Fibroblast of mammary gland (primary cell): ENCODE measurements around the gene PLCH1.

Source experiments
- DNase-seq: peaks from one replicate; pipeline ENCODE4 v3.0.0-alpha.2; 2010; ENCODE audit warnings: low read depth
- H3K4me3 ChIP-seq: 2 replicates; pipeline ENCODE4 v1.5.1; 2011; ENCODE audit warnings: low read depth, mild to moderate bottlenecking, low read length, moderate library complexity; ENCODE audit not compliant: control insufficient read depth
- TF ChIP-seq, protein P1 (sequence below): conservative IDR thresholded peaks from 2 replicates; pipeline ENCODE4 v1.5.1; 2011; ENCODE audit warnings: low read depth, low read length, inconsistent platforms; ENCODE audit not compliant: control insufficient read depth, insufficient read depth

Gene PLCH1

DNA sequence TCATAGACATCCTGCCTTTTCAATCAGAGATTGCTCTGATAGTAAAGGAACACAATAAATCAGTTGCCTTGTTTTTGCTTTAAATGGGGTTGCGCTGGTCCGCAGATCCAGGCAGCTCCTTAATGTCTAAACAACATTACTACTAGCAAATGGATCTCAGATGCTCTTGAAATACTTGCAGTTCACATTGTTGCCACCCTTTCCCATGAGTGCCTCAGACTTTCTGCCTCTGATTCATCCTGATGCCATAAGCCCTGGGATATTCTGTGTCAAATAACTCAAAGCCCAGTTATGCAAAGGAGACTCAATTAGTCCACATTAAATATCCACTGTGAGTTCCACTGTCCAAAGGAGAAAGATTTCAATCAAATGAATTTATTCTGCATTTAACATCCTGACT is 196.7 kb downstream of the PLCH1 start:
- no peak overlapping the region for H3K4me3 ChIP-seq
- TF ChIP-seq, protein P1, sequence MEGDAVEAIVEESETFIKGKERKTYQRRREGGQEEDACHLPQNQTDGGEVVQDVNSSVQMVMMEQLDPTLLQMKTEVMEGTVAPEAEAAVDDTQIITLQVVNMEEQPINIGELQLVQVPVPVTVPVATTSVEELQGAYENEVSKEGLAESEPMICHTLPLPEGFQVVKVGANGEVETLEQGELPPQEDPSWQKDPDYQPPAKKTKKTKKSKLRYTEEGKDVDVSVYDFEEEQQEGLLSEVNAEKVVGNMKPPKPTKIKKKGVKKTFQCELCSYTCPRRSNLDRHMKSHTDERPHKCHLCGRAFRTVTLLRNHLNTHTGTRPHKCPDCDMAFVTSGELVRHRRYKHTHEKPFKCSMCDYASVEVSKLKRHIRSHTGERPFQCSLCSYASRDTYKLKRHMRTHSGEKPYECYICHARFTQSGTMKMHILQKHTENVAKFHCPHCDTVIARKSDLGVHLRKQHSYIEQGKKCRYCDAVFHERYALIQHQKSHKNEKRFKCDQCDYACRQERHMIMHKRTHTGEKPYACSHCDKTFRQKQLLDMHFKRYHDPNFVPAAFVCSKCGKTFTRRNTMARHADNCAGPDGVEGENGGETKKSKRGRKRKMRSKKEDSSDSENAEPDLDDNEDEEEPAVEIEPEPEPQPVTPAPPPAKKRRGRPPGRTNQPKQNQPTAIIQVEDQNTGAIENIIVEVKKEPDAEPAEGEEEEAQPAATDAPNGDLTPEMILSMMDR, result peak; percentile 16
- peak; percentile 50 for DNase-seq

DNA sequence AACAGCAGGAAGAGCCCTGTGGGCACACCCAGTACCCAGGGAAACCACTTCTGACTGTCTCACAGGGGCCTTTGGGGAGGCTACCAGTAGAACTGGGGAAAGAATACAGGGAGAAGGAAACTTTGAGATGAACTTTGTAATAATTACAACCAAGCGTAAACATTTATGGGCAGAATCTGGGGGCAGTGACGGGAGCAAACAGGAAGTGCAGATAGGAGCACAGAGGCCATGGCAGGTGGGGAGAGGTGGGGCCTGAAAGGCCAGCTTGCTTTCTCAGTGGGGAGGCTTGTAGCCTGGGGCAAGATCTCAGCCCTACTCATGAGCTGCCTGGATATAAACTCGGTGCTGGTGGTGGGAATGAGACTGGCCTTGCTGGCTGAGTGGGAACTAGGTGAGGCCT is 209.8 kb downstream of the PLCH1 start:
- TF ChIP-seq, protein P1, result no peak
- DNase-seq, result no peak
- H3K4me3 ChIP-seq, result no peak overlapping the region

- H3K4me3 ChIP-seq, result no peak overlapping the region
- TF ChIP-seq, protein P1, result no peak
- no peak for DNase-seq
Observed at GRCh38 chr3:155528579-155528978, 216.3 kb downstream of the PLCH1 start.

DNA sequence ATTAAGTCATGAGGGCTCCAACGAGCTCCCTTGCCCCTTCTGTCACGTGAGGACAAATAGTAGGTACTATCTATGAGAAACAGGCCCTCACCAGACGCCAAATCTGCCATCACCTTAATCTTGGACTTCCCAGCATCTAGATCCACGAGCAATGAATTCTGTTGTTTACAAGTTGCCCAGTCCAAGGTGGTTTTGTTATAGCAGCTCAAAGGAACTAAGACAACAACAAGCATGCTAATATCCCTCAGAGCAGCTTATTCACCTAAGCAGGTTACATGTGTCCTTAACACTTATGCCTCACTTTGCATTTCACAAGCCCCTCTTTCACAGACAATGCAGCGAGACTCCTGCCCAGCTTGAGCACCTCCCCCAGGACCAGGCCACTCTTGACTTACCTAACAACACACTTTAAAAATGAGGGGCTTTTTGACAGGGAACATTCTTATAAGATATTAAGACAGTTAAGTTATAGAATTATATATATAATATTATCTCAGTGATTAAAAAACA is 219.5 kb downstream of the PLCH1 start:
- no peak overlapping the region for H3K4me3 ChIP-seq
- no peak for DNase-seq
- TF ChIP-seq, protein P1, result no peak

- no peak overlapping the region for H3K4me3 ChIP-seq
- TF ChIP-seq, protein P1, result no peak
- DNase-seq, result no peak
Observed at GRCh38 chr3:155520463-155520862, 224.4 kb downstream of the PLCH1 start.

DNA sequence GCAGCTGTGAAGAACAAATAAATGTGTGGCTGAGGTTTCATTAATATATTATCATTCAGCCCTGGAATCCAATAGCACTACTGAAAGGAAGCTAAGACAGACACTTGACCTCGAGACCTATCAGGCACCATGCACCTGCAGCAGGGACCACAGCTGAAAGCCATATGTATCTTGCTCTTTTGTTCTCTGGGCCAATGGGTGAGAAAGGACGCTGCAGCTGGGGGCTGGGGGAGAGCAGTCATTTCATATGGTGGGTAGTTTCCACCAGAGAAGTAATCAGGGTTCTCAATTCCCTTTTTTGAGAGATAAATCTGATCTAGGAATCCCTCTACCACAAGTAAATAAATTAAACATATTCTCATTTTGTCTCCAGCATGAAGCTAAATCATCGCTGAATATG is 225.8 kb downstream of the PLCH1 start:
- H3K4me3 ChIP-seq, result no peak overlapping the region
- TF ChIP-seq, protein P1, result no peak
- no peak for DNase-seq

DNA sequence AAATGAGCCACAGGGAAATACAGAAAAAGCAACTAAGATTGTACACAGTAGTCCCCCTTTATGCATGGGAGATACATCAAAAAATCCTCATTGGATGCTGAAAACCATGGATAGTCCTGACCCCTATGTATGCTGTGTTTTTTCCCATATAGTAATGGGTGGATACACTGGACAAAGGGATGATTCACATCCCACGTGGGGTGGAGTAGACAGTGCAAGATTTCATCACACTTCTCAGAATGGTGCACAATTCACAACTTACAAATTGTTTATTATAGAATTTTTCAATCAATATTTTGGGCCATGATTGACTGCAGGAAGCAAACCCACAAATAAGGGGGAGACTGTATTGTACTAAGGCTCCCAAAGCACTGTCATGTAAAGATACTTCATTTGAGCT is 227.0 kb downstream of the PLCH1 start:
- TF ChIP-seq, protein P1, result no peak
- DNase-seq, result peak; percentile 51
- H3K4me3 ChIP-seq, result no peak overlapping the region
